ENCODE results near the gene CCIN. TPM values are rescaled to one million over a fixed set of nuclear protein-coding genes. Genes with fewer than 3 reads are reported as not detected.
"Not testable (repeated sequence)": the region's sequence is repeated elsewhere in the genome, so short reads cannot be mapped to it uniquely, and the experiment has no call there.

CCIN gene
- polyA plus RNA-seq, 2 of the 4 experiments (the other 2 are of a cell fraction) = not detected

DNA sequence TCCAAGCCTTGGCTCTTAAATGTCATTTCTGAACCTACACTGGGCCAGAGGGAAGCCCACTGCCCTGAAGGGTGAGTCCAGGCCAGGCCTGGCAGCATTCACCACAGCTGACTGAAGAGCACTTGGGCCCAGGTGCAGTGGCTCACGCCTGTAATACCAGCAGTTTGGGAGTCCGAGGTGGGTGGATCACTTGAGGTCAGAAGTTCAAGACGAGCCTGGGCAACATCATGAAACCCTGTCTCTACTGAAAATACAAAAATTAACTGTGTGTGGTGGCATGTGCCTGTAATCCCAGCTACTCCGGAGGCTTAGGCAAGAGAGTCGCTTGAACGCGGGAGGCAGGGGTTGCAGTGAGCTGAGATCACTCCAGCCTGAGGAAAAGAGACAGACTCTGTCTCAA is 5.1 kb downstream of the CCIN start:
- no peaks in the 10 kb centered on the region for H3K9me3 ChIP-seq
- DNase-seq (ENCODE audit: low read depth in 1 of 2, low spot score in 1 of 2) (no peak), FAIRE-seq (no peak), ATAC-seq (no peak)
- ChIA-PET POLR2A (no interaction called here), CTCF (interaction anchor here (0.9 to 5.5 kb wide), 4 partner anchors 10 to 111 kb away, joined by 3 to 28 read pairs (median 3); partner anchors contain the start of gene CLTA)
- no peak overlapping the region for H3K27ac ChIP-seq
- no peaks in the 10 kb centered on the region for H3K4me1 ChIP-seq
- TF ChIP-seq, protein P1, sequence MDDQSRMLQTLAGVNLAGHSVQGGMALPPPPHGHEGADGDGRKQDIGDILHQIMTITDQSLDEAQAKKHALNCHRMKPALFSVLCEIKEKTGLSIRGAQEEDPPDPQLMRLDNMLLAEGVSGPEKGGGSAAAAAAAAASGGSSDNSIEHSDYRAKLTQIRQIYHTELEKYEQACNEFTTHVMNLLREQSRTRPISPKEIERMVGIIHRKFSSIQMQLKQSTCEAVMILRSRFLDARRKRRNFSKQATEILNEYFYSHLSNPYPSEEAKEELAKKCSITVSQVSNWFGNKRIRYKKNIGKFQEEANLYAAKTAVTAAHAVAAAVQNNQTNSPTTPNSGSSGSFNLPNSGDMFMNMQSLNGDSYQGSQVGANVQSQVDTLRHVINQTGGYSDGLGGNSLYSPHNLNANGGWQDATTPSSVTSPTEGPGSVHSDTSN (IDR thresholded peaks at IDR 0.05) = no peak
- TF ChIP-seq, protein P2, sequence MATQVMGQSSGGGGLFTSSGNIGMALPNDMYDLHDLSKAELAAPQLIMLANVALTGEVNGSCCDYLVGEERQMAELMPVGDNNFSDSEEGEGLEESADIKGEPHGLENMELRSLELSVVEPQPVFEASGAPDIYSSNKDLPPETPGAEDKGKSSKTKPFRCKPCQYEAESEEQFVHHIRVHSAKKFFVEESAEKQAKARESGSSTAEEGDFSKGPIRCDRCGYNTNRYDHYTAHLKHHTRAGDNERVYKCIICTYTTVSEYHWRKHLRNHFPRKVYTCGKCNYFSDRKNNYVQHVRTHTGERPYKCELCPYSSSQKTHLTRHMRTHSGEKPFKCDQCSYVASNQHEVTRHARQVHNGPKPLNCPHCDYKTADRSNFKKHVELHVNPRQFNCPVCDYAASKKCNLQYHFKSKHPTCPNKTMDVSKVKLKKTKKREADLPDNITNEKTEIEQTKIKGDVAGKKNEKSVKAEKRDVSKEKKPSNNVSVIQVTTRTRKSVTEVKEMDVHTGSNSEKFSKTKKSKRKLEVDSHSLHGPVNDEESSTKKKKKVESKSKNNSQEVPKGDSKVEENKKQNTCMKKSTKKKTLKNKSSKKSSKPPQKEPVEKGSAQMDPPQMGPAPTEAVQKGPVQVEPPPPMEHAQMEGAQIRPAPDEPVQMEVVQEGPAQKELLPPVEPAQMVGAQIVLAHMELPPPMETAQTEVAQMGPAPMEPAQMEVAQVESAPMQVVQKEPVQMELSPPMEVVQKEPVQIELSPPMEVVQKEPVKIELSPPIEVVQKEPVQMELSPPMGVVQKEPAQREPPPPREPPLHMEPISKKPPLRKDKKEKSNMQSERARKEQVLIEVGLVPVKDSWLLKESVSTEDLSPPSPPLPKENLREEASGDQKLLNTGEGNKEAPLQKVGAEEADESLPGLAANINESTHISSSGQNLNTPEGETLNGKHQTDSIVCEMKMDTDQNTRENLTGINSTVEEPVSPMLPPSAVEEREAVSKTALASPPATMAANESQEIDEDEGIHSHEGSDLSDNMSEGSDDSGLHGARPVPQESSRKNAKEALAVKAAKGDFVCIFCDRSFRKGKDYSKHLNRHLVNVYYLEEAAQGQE (IDR thresholded peaks at IDR 0.05) = no peak
- TF ChIP-seq FOSB (CRISPR knock-in tag; IDR thresholded peaks at IDR 0.05) (no peak), NR3C1 (IDR thresholded peaks at IDR 0.05) (no peak), POLR2AphosphoS2 (conservative IDR thresholded peaks at IDR 0.05; ENCODE audit: low read length) (no peak), GATA3 (IDR thresholded peaks at IDR 0.05; ENCODE audit: borderline replicate concordance) (no peak)
- TF ChIP-seq, protein P3, sequence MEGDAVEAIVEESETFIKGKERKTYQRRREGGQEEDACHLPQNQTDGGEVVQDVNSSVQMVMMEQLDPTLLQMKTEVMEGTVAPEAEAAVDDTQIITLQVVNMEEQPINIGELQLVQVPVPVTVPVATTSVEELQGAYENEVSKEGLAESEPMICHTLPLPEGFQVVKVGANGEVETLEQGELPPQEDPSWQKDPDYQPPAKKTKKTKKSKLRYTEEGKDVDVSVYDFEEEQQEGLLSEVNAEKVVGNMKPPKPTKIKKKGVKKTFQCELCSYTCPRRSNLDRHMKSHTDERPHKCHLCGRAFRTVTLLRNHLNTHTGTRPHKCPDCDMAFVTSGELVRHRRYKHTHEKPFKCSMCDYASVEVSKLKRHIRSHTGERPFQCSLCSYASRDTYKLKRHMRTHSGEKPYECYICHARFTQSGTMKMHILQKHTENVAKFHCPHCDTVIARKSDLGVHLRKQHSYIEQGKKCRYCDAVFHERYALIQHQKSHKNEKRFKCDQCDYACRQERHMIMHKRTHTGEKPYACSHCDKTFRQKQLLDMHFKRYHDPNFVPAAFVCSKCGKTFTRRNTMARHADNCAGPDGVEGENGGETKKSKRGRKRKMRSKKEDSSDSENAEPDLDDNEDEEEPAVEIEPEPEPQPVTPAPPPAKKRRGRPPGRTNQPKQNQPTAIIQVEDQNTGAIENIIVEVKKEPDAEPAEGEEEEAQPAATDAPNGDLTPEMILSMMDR (IDR thresholded peaks at IDR 0.05) = no peak
- no peak overlapping the region for H3K4me2 ChIP-seq
- no peak overlapping the region for H3K4me3 ChIP-seq
- WGBS (ENCODE audit: missing lambda C conversion rate) = 82% methylated on average over 7 of the region's 7 CpGs

DNA sequence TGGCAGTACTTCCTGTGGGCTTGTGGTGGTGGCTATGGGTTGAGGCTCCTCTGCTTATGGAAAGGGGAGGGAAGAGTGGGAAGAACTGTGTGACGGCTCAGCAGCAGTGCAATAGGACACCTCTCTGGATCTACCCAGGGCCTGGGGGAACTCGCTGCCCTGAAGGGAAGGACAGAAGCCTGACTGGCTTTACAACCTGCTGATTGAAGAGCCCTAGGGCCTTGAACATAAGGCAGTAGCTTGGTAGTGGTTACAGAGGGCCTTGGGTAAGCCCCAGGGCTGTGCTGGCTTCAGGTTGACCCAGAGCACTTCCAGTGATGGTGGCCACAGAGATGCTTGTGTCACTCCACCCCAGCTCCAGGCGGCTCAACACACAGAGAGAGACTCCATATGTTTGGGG is 5.5 kb downstream of the CCIN start:
- CTCF ChIA-PET = interaction anchor here (0.9 to 5.5 kb wide), 2 partner anchors 15 to 34 kb away, joined by 3 to 28 read pairs; partner anchors contain the start of gene CLTA
- 62% methylated on average over 3 of the region's 3 CpGs for WGBS (ENCODE audit: missing lambda C conversion rate)
- no peak for TF ChIP-seq EP300 (IDR thresholded peaks at IDR 0.05)
- TF ChIP-seq HOXB5 (CRISPR knock-in tag; IDR thresholded peaks at IDR 0.05) = no peak
- TF ChIP-seq, protein P4, sequence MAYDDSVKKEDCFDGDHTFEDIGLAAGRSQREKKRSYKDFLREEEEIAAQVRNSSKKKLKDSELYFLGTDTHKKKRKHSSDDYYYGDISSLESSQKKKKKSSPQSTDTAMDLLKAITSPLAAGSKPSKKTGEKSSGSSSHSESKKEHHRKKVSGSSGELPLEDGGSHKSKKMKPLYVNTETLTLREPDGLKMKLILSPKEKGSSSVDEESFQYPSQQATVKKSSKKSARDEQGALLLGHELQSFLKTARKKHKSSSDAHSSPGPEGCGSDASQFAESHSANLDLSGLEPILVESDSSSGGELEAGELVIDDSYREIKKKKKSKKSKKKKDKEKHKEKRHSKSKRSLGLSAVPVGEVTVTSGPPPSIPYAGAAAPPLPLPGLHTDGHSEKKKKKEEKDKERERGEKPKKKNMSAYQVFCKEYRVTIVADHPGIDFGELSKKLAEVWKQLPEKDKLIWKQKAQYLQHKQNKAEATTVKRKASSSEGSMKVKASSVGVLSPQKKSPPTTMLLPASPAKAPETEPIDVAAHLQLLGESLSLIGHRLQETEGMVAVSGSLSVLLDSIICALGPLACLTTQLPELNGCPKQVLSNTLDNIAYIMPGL (CRISPR knock-in tag; IDR thresholded peaks at IDR 0.05; ENCODE audit: borderline replicate concordance) = no peak
- TF ChIP-seq, protein P1 (IDR thresholded peaks at IDR 0.05) = no peak
- no peak for TF ChIP-seq CHD4 (IDR thresholded peaks at IDR 0.05; ENCODE audit: borderline replicate concordance)
- TF ChIP-seq RARB (CRISPR knock-in tag; IDR thresholded peaks at IDR 0.05) = no peak
- TF ChIP-seq MAFK (IDR thresholded peaks at IDR 0.05; ENCODE audit: partially characterized antibody) = no peak
- TF ChIP-seq, protein P5, sequence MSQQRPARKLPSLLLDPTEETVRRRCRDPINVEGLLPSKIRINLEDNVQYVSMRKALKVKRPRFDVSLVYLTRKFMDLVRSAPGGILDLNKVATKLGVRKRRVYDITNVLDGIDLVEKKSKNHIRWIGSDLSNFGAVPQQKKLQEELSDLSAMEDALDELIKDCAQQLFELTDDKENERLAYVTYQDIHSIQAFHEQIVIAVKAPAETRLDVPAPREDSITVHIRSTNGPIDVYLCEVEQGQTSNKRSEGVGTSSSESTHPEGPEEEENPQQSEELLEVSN (IDR thresholded peaks at IDR 0.05; ENCODE audit: borderline replicate concordance, low read depth) = no peak
- no peak for TF ChIP-seq RNF2 (IDR thresholded peaks at IDR 0.05; ENCODE audit: borderline replicate concordance, low read depth)
- TF ChIP-seq POLR2AphosphoS2 (conservative IDR thresholded peaks at IDR 0.05; ENCODE audit: low read length) = no peak
- no peak for TF ChIP-seq HDAC2 (IDR thresholded peaks at IDR 0.05)
- no peak for TF ChIP-seq PHF8 (IDR thresholded peaks at IDR 0.05; ENCODE audit: borderline replicate concordance, low read depth)
- no peak for TF ChIP-seq NPAS2 (CRISPR knock-in tag; IDR thresholded peaks at IDR 0.05; ENCODE audit: borderline replicate concordance)
- no peak for TF ChIP-seq TFCP2L1 (CRISPR knock-in tag; IDR thresholded peaks at IDR 0.05)
- TF ChIP-seq ESRRA (IDR thresholded peaks at IDR 0.05; ENCODE audit: borderline replicate concordance, low read length) = no peak
- TF ChIP-seq MYC (IDR thresholded peaks at IDR 0.05; ENCODE audit: borderline replicate concordance, low read length) = no peak
- Histone ChIP-seq H3K27ac (no peak overlapping the region), H3K9me3 (no peaks in the 10 kb centered on the region), H3K4me2 (no peak overlapping the region), H3K4me1 (no peaks in the 10 kb centered on the region), H3K4me3 (no peak overlapping the region)
- FAIRE-seq = no peak
- POLR2A ChIA-PET = no interaction called here
- no peak for DNase-seq (ENCODE audit: low read depth in 1 of 2, low spot score in 1 of 2)
- no peak; a peak in 1 of 6 replicates for ATAC-seq

DNA sequence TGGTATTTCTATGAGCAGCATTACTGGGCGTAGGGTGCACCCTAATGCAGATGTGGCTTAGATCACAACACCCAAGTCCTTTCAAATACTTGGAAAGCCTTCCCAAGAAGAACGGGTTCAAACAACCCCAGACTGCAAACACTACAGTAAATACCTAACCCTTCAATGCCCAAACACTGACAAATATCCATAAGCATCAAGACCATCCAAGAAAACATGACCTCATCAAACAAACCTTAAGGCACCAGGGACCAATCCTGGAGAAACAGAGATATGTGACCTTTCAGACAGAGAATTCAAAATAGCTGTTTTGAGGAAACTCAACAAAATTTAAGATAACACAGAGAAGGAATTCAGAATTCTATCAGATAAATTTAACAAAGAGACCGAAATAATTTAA is 6.0 kb downstream of the CCIN start:
- H3K4me1 ChIP-seq; H3K27ac ChIP-seq; FAIRE-seq; H3K4me2 ChIP-seq; ATAC-seq; H3K9me3 ChIP-seq; H3K4me3 ChIP-seq; POLR2A ChIA-PET; DNase-seq (ENCODE audit: low read depth in 1 of 2, low spot score in 1 of 2): not testable (repeated sequence)
- 69% methylated on average over 3 of the region's 3 CpGs for WGBS (ENCODE audit: missing lambda C conversion rate)
- CTCF ChIA-PET = interaction anchor here (1.2 to 5.5 kb wide), 3 partner anchors 15 to 167 kb away, joined by 4 to 28 read pairs (median 5); partner anchors contain the start of gene CLTA
